ENCODE measurements around the gene SOX18. TPM values are rescaled to one million over a fixed set of nuclear protein-coding genes. Genes with fewer than 3 reads are reported as not detected.

Gene SOX18
- total and polyA plus RNA-seq, 2 experiments from 2014 or later = 0.21 TPM; not detected in 1

DNA sequence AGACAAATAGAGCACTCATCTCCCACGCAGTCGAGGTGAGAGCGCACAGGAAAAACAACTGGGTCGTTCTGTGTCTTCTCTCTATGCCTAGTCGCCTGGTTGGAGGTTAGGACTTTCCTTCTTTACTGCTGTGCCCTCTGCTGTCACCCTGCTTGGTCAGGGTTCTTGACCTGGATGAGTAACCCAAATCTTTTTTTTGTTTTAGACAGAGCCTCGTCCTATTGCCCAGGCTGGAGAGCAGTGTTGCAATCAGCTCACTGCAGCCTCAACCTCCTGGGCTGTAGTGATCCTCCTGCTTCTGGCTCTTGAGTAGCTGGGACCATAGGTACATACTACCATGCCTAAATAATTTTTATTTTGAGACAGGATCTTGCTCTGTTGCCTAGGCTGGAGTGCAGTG is 44.0 kb downstream of the SOX18 start:
- H3K4me1 ChIP-seq (ENCODE audit: insufficient read depth) = no peaks in the 10 kb centered on the region
- H3K36me3 Mint-ChIP-seq (ENCODE audit: low read depth) = peaks cover 74% of the 10 kb centered on the region
- peaks cover 7% of the 10 kb centered on the region for H4K20me1 ChIP-seq (replicated peaks; ENCODE audit: insufficient read depth)
- H3K4me3 ChIP-seq = no peak overlapping the region
- no peak for TF ChIP-seq REST (IDR thresholded peaks at IDR 0.05; ENCODE audit: unreplicated experiment)
- TF ChIP-seq ZNF114 (CRISPR knock-in tag; IDR thresholded peaks at IDR 0.05) = no peak
- TF ChIP-seq POLR2AphosphoS5 (IDR thresholded peaks at IDR 0.05; ENCODE audit: low read depth) = no peak
- TF ChIP-seq CTCF (conservative IDR thresholded peaks at IDR 0.05; ENCODE audit: low read depth in 2 of 2) = no peak
- TF ChIP-seq EZH2 (IDR thresholded peaks at IDR 0.05; ENCODE audit: low read depth, unreplicated experiment) = no peak
- TF ChIP-seq ZNF331 (CRISPR knock-in tag; IDR thresholded peaks at IDR 0.05; ENCODE audit: low read depth) = no peak
- no peak for TF ChIP-seq ETS1 (IDR thresholded peaks at IDR 0.05)
- TF ChIP-seq JUNB (IDR thresholded peaks at IDR 0.05; ENCODE audit: unreplicated experiment) = no peak
- TF ChIP-seq, protein P1, sequence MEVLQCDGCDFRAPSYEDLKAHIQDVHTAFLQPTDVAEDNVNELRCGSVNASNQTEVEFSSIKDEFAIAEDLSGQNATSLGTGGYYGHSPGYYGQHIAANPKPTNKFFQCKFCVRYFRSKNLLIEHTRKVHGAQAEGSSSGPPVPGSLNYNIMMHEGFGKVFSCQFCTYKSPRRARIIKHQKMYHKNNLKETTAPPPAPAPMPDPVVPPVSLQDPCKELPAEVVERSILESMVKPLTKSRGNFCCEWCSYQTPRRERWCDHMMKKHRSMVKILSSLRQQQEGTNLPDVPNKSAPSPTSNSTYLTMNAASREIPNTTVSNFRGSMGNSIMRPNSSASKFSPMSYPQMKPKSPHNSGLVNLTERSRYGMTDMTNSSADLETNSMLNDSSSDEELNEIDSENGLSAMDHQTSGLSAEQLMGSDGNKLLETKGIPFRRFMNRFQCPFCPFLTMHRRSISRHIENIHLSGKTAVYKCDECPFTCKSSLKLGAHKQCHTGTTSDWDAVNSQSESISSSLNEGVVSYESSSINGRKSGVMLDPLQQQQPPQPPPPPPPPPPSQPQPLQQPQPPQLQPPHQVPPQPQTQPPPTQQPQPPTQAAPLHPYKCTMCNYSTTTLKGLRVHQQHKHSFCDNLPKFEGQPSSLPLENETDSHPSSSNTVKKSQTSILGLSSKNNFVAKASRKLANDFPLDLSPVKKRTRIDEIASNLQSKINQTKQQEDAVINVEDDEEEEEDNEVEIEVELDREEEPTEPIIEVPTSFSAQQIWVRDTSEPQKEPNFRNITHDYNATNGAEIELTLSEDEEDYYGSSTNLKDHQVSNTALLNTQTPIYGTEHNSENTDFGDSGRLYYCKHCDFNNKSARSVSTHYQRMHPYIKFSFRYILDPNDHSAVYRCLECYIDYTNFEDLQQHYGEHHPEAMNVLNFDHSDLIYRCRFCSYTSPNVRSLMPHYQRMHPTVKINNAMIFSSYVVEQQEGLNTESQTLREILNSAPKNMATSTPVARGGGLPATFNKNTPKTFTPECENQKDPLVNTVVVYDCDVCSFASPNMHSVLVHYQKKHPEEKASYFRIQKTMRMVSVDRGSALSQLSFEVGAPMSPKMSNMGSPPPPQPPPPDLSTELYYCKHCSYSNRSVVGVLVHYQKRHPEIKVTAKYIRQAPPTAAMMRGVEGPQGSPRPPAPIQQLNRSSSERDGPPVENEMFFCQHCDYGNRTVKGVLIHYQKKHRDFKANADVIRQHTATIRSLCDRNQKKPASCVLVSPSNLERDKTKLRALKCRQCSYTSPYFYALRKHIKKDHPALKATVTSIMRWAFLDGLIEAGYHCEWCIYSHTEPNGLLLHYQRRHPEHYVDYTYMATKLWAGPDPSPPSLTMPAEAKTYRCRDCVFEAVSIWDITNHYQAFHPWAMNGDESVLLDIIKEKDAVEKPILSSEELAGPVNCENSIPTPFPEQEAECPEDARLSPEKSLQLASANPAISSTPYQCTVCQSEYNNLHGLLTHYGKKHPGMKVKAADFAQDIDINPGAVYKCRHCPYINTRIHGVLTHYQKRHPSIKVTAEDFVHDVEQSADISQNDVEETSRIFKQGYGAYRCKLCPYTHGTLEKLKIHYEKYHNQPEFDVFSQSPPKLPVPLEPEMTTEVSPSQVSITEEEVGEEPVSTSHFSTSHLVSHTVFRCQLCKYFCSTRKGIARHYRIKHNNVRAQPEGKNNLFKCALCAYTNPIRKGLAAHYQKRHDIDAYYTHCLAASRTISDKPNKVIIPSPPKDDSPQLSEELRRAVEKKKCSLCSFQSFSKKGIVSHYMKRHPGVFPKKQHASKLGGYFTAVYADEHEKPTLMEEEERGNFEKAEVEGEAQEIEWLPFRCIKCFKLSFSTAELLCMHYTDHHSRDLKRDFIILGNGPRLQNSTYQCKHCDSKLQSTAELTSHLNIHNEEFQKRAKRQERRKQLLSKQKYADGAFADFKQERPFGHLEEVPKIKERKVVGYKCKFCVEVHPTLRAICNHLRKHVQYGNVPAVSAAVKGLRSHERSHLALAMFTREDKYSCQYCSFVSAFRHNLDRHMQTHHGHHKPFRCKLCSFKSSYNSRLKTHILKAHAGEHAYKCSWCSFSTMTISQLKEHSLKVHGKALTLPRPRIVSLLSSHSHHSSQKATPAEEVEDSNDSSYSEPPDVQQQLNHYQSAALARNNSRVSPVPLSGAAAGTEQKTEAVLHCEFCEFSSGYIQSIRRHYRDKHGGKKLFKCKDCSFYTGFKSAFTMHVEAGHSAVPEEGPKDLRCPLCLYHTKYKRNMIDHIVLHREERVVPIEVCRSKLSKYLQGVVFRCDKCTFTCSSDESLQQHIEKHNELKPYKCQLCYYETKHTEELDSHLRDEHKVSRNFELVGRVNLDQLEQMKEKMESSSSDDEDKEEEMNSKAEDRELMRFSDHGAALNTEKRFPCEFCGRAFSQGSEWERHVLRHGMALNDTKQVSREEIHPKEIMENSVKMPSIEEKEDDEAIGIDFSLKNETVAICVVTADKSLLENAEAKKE (CRISPR knock-in tag; IDR thresholded peaks at IDR 0.05) = no peak
- TF ChIP-seq CREB1 (CRISPR knock-in tag; IDR thresholded peaks at IDR 0.05; ENCODE audit: low read depth) = no peak
- no peak for TF ChIP-seq STAT1 (IDR thresholded peaks at IDR 0.05; ENCODE audit: unreplicated experiment)
- no peak for TF ChIP-seq NANOG (IDR thresholded peaks at IDR 0.05; ENCODE audit: borderline replicate concordance)
- TF ChIP-seq EZH2phosphoT487 (IDR thresholded peaks at IDR 0.05; ENCODE audit: unreplicated experiment) = no peak
- no peaks in the 10 kb centered on the region for H3K27me3 ChIP-seq (ENCODE audit: insufficient read depth)
- H3K79me2 ChIP-seq (replicated peaks; ENCODE audit: insufficient read depth) = peaks cover 15% of the 10 kb centered on the region
- H3K36me3 ChIP-seq (ENCODE audit: insufficient read depth) = peaks cover 37% of the 10 kb centered on the region
- no peaks in the 10 kb centered on the region for H3K4me1 Mint-ChIP-seq
- no peak overlapping the region for H2AFZ ChIP-seq
- H3F3A ChIP-seq (replicated peaks; ENCODE audit: low read depth) = 0 out of 2 replicates have a peak, but pooled peaks cover 6% of the 10 kb centered on the region
- H3K9me3 Mint-ChIP-seq = no peaks in the 10 kb centered on the region
- no peak overlapping the region for H3K4me3 Mint-ChIP-seq
- H3K27ac Mint-ChIP-seq = no peak overlapping the region
- H3K9me2 ChIP-seq (ENCODE audit: insufficient read depth) = no peaks in the 10 kb centered on the region
- H3K27ac ChIP-seq (ENCODE audit: low read depth) = no peak overlapping the region
- H3K27me3 Mint-ChIP-seq (ENCODE audit: insufficient read depth, low read depth, poor library complexity) = no peaks in the 10 kb centered on the region
- no peak overlapping the region for H3K4me2 ChIP-seq
- no peak for ATAC-seq
- no peak for DNase-seq (ENCODE audit: low spot score)

All from GM23338 (cell line).